Glomerular endothelial cell (primary cell): ENCODE measurements around the gene ACTR5. TPM values are rescaled to one million over a fixed set of nuclear protein-coding genes. Genes with fewer than 3 reads are reported as not detected.

Experiments
- DNase-seq: peaks from one replicate; pipeline ENCODE4 v3.0.0-alpha.2; 2011; ENCODE audit warnings: low read depth, low spot score; ENCODE audit errors: extremely low read depth
- total RNA-seq: library from RNA; depleted of rRNA; stranded (reverse); fragments of >200 nt; gene quantifications from 2 replicates; pipeline ENCODE4 v1.2.3, GENCODE V29; 2015

The ACTR5 gene
- 9.7 and 11.0 TPM in 2 replicates for total RNA-seq

- DNase-seq, result no peak
These were observed at the start of gene ACTR5 for GRCh38 chr20:38748097-38748860. Gene ACTR5, plus strand, starts transcription at chr20:38748460. Its CDS starts 19 bp downstream, at chr20:38748479.

GRCh38 chr20:38698541-38698940 is 49.7 kb upstream of the ACTR5 start:
- DNase-seq, result no peak

- no peak for DNase-seq
These were observed 48.1 kb upstream of the ACTR5 start for GRCh38 chr20:38700141-38700540.

GRCh38 chr20:38700926-38701325 is 47.3 kb upstream of the ACTR5 start:
- no peak for DNase-seq

- no peak for DNase-seq
These were observed 44.7 kb upstream of the ACTR5 start for GRCh38 chr20:38703526-38703925.

- no peak for DNase-seq
These were observed 44.1 kb upstream of the ACTR5 start for GRCh38 chr20:38704136-38704535.

- no peak for DNase-seq
These were observed 41.8 kb upstream of the ACTR5 start for GRCh38 chr20:38706509-38706908.

GRCh38 chr20:38714308-38714707 is 34.0 kb upstream of the ACTR5 start:
- no peak for DNase-seq

- DNase-seq, result no peak
These were observed 32.6 kb upstream of the ACTR5 start for GRCh38 chr20:38715646-38716045.

GRCh38 chr20:38722683-38723016 is 25.6 kb upstream of the ACTR5 start:
- DNase-seq, result no peak

GRCh38 chr20:38723017-38723847 is 25.0 kb upstream of the ACTR5 start:
- no peak for DNase-seq

GRCh38 chr20:38723848-38724625 is 24.2 kb upstream of the ACTR5 start, which contains the start of gene SLC32A1:
Gene SLC32A1, plus strand, starts transcription at chr20:38724486. Its CDS starts 239 bp downstream, at chr20:38724725.
- DNase-seq, result no peak

GRCh38 chr20:38724626-38725147 is 23.6 kb upstream of the ACTR5 start:
- DNase-seq, result no peak

- DNase-seq, result no peak
These were observed 22.9 kb upstream of the ACTR5 start for GRCh38 chr20:38725148-38725901.

GRCh38 chr20:38725931-38726803 is 22.1 kb upstream of the ACTR5 start:
- no peak for DNase-seq

GRCh38 chr20:38726804-38727606 is 21.3 kb upstream of the ACTR5 start:
- no peak for DNase-seq

- DNase-seq, result no peak
These were observed 20.6 kb upstream of the ACTR5 start for GRCh38 chr20:38727607-38728190.

- no peak for DNase-seq
These were observed 20.0 kb upstream of the ACTR5 start for GRCh38 chr20:38728191-38728781.
